Tongue (tissue), 2 donors: ENCODE data around the gene BMP8A. TPM values are rescaled to one million over a fixed set of nuclear protein-coding genes. Genes with fewer than 3 reads are reported as not detected.
A peak's percentile ranks its signal among the peaks of the same experiment; 100 is the strongest.
"Not testable (repeated sequence)": the region's sequence is repeated elsewhere in the genome, so short reads cannot be mapped to it uniquely, and the experiment has no call there.

ENCODE experiments used
- DNase-seq: peaks from one replicate; pipeline ENCODE4 v3.0.0-alpha.2; 2015
- total RNA-seq: library from RNA; depleted of rRNA; stranded (reverse); fragments of >200 nt; gene quantifications from one replicate; pipeline ENCODE4 v1.2.3, GENCODE V29; 2014

BMP8A gene, protein sequence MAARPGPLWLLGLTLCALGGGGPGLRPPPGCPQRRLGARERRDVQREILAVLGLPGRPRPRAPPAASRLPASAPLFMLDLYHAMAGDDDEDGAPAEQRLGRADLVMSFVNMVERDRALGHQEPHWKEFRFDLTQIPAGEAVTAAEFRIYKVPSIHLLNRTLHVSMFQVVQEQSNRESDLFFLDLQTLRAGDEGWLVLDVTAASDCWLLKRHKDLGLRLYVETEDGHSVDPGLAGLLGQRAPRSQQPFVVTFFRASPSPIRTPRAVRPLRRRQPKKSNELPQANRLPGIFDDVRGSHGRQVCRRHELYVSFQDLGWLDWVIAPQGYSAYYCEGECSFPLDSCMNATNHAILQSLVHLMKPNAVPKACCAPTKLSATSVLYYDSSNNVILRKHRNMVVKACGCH
- total RNA-seq, result 0.51 TPM

DNA sequence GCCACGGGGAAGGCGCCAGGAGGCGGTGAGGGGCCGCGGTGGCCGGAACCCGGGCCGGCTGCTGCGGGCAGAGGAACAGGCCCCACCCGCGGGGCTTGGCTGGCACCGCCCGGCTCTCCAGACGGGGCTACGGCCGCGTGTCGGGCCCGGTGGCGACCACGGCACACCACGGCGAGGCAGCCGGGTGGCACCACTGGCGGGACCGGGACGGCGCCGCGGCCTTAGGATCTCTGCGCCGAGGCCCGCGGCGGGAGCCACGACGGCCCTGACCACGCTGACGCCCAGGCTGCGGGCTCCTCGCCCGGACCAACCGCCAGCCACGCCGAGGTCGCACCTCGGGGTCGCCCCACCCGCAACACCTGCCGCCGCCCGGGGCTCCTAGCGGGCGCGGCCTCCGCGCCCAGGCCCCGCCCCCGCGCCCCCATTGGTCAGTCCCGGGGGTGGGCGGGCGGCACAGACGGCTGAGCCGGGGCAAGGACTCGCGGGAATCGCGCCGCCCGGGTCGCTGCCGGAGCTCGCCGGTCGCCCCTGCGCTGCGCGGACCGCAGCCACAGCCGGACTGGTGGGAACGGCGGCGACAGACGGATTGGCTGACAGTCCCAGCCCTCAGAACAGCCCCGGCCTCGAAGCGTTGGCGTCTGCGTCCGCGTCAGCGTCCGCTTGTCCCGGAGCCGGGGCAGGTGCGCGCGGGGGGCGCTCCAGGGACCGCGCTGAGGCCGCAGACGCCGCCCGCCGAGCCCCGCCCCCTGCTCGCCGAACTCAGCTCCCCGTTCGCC is at the start of gene BMP8A:
TSS of gene BMP8A (plus strand) at position 491 of the 776 bp plus-strand sequence. CDS start 356 bp downstream, outside the sequence.
- peak; percentile 59 for DNase-seq

DNA sequence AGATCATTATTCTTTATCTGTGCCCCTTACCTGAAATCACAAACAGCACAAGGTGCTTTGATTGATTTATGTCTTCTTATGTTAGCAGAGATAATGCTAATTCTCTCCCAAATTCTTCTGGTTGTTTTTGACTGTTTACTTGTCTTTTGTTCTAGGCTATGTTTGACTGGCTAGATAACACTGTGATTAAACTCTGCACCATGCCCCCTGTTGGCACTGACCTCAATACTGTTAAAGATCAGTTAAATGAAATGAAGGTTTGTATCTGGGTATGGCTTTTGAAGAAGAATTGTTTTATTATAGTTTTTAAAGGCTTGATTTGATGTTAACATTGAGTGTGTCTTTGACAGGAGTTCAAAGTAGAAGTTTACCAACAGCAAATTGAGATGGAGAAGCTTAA is 49.6 kb upstream of the BMP8A start:
- DNase-seq, result no peak

DNA sequence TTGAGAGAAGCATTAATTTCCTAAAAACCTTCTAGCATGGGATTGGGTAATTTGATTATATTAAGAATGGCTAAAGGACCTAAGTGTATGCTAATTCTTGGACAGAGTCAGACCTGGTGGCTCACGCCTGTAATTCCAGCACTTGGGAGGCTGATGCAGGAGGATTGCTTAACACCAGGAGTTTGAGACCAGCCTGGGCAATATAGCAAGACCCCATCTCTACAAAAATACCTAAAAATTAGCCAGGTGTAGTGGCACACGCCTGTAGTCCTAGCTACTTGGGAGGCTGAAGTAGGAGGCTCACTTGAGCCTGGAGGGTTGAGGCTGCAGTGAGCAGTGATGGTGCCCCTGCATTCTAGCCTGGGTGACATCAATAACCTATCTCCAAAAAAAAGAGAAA is 45.9 kb upstream of the BMP8A start:
- DNase-seq, result no peak

DNA sequence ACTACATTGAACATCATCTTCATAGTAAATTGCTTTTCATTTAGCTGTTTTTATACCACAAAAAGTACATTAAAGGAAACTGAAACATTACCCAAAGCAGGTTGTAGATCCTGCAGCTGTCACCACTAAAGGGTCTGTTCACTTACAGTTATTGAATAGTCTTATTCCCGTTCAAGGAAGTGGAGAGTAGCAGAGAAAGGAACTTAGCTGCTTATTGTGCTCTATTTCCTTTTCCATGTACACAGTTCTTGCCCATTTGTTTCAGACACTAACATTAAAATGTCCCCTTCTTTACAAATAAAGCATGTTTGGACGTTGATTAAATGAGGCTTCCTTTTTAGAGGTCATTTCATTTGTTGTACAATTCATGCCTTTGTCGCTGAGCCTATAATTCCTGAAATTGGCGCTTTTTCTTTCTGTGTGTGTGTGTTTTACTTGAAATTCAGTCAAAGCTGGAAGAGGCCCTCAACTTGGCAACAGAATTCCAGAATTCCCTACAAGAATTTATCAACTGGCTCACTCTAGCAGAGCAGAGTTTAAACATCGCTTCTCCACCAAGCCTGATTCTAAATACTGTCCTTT is 44.4 kb upstream of the BMP8A start:
- DNase-seq, result no peak

DNA sequence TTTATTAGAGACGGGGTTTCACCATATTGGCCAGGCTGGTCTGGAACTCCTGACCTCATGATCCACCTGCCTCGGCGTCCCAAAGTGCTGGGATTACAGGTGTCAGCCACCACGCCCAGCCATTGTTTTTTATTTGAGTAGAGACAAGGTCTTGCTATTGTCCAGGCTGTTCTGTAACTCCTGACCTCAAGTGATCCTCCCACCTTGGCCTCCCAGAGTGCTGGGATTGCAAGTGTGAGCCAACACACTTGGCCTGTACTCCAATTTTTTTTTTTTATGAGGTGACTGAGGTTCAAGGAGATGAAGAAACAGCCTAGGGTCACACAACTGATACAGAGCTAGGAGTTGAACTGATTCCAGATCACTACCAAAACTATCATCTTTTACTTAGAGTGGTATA is 41.4 kb upstream of the BMP8A start:
- not testable (repeated sequence) for DNase-seq

DNA sequence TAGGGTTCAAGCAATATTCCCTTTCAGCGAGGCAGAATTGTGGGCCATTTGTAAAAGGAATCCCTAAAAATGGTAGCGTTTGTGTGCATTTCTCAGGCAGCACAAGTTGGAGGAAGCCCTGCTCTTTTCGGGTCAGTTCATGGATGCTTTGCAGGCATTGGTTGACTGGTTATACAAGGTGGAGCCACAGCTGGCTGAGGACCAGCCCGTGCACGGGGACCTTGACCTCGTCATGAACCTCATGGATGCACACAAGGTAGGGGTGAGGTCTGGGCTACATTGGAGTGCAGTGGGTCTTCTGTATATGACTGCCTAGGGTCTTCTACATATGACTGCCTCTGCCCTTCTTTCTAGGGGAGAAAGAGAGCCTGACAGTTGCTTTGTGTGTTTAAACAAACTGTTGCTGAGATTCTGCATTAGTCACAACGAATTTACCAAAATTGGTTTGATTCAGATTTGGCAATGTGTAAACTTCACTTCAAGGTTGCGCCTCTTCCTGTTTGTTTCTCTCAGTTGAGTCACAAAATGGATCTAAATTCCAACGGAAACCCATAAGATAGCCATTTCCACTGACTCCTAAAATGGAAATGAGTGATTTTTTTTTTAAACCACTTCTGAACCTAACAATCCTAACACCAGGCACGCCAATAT is 40.4 kb upstream of the BMP8A start:
- no peak for DNase-seq

DNA sequence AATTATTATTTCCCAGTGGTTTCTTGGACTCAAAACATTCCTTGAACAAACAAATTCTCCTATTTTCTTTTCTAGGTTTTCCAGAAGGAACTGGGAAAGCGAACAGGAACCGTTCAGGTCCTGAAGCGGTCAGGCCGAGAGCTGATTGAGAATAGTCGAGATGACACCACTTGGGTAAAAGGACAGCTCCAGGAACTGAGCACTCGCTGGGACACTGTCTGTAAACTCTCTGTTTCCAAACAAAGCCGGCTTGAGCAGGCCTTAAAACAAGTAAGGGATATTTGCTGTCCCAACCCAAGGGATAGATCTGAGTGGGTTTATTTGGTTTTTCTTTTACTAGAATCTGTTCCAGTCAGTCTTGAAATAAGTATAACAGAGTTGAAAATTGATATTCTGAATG is 39.4 kb upstream of the BMP8A start:
- no peak for DNase-seq

DNA sequence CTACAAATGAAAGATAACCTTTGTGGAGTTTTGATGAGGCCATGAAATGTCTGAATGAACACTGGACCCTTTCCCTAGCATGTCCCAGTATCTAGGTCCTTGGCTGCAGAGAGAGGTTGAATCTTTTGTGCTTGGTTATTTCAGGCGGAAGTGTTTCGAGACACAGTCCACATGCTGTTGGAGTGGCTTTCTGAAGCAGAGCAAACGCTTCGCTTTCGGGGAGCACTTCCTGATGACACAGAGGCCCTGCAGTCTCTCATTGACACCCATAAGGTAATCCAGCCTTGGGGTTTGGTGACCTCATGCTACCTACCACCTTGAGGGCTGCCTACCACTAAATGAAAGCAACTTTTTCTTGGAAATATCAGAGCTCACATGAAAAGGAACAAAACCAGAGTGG is 38.9 kb upstream of the BMP8A start:
- DNase-seq, result no peak

DNA sequence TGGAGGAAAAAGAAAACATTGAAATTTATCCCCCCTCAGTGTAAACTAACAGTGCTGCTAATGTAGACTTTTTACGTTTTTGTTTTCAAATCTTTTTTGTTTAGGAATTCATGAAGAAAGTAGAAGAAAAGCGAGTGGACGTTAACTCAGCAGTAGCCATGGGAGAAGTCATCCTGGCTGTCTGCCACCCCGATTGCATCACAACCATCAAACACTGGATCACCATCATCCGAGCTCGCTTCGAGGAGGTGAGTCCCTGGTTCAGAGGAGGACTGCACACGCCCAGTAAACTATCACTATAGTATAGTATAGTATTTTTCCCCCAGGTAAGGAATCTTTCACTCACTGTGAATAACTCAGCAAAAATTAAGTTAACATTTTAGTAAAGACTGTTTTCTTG is 37.8 kb upstream of the BMP8A start:
- DNase-seq, result no peak

DNA sequence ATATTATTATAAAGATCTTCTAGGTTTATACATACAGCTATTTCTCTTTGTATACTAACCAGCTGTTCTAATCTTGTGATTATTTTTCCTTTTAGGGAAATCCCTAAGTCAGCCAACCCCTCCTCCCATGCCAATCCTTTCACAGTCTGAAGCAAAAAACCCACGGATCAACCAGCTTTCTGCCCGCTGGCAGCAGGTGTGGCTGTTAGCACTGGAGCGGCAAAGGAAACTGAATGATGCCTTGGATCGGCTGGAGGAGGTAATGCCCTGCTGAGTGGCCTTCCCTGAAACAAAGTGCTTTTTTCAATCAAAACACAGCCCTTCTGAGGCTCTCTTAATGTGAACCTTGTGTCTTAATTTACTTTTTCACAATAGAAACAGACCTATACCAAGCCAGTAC is 32.4 kb upstream of the BMP8A start:
- no peak for DNase-seq

DNA sequence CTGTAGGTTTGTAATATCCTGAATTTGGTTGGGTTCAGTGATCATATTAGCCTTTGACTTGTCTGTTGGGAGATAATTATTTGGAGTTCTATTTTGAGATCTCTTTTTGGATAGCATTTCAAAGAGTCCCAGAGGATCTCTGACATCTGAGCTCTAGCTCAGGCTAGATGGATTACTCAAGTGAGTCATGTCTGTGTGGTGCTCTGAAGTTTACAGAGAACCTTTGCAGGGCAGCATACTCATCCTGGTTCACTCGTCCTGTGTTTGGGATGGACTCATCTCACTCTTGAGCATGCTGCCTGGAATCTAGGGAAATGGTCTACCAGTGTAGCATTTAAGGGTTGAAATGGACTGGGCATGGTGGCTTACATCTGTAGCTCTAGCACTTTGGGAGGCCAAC is 29.4 kb upstream of the BMP8A start:
- no peak for DNase-seq

DNA sequence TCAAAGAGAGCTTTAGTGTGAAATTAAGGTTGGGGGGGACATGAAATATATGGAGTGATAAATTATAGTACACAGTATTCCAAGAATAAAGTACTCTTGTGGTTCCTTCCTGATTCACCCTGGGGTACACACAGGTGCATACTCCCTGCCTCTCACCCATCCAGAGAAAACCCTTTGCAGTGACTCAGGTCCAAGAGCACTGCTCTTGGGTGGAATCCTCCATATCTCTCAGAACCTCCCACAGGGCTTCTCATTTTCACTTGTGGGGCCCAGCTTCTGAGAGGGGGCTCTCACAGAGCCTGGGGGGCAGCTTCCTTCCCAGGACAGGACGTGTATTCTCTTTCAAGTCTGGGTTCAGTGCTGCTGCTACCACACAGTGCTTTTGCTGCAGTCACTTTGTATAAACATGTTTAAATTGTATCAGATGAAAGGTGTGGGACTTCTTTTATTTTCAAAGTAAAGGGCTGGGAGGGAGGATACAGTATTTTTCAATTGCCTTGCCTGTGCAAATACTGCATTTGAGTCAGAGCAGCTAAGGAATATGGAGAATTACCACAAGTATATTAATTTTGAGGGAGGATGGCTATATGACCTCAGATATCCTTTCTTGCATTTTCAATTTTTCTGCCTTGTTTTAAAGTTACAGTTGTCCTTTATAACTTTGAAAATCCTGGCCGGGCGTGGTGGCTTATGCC is 24.9 kb upstream of the BMP8A start:
- DNase-seq, result no peak

DNA sequence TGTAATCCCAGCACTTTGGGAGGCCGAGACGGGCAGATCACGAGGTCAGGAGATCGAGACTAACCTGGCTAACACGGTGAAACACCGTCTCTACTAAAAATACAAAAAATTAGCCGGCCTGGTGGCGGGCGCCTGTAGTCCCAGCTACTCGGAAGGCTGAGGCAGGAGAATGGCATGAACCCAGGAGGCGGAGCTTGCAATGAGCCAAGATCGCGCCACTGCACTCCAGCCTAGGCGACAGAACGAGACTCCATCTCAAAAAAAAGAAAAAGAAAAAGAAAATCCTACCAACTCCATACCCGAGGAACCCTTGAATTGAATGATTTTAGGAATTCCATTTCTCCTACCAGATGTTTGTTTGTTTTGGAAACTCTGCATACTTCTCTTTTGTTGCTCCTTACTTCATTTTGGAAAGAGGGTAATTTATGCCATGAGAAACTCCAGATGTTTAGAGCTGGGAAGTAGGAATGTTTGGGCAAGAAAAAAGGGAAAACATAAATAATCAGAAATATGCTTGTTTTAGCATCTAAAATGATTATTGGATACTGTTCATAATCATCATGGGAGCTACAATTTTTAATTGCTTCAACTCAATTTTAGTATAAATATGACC is 24.2 kb upstream of the BMP8A start:
- DNase-seq, result peak; percentile 41

DNA sequence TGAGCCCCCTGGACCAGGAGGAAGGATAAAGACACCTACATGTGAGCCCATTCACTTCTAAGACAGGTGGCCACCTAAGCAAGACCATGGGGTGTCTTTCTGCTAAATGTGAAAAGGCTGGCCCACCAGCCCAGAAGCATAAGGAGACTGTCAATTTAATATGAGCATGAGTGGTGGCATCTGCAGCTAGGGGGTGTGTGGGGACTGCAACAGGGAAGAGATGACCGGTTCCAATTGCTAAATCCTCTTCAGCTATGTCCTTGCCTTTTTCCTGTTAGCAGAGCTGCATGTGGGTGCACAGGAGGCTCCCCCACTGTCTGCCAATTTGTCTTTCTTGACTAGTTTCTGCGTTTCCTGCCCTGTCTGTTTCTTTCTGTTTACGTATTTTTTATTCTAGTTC is 22.3 kb upstream of the BMP8A start:
- no peak for DNase-seq

DNA sequence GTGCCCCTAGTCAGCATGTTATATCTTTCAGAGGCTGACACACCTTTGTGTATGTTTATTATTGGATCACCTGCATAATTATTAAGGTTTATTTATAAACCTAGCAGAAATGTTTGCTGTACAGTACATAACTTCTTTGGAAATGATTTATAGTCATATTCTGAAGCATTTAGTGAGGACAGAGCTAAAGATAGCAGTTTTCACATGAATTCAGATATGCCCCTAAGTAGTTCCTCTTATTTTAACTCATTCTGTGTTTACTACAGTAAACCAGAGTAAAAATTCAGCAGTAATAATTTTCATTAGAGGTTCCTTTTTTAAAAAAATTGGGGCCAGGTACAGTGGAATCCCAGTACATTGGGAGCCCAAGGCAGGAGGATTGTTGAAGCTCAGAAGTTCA is 21.4 kb upstream of the BMP8A start:
- DNase-seq, result no peak

DNA sequence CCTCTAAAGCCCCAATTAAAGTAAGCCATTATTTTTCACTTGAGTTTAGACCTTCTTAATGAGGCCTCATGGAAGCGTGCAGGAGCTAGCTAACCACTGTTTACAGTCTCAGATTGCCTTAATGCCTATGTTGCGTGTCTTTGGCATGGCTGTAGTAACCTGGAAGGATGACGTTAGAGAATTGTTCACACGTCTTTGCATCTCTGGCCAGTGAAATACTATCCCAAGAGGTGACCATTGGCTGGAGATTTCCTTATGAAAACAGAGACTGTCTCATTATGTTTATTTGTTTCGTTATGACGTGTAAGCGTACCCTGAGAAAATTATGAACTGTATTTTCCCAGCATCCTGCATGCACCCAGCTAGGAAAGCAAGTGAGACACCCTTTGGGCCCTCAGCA is 18.6 kb upstream of the BMP8A start:
- DNase-seq, result peak; percentile 12

DNA sequence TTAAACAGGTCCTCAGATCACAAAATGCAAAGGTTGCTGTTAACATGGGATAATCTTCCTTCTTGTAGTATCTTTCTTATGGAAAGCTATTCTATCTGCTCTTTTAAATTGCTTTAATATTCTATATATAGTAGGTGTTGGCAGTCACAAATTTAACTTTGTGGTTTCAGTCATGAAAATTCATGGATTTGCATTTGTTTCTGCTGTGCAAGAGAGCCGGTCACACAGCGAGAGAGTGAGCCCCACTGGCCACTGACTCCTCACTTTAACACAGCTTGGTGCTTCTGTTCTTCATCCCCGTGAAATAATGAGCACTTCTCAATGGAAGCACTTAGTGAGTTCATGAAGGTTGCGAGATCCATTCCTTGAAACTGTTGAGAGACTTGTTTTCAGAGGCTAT is 18.1 kb upstream of the BMP8A start:
- no peak for DNase-seq

DNA sequence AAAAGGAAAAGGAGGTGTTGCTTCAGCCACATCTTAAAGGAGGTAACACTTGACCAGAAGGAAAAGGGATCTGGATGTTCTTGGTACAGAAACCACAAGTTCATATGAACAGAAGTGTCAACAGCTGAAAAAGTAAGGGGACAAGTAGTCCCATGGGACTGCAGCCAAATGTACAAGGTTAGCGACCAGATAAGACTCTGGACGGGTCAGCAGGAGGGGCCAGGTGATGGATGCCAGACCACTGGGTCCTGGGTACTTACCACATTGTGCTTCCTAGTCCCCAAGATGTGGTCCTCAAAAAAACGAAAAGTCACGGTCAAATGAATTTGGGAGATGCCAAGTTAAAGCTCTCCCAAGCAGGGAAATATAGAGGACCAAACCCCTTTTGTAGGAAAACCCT is 16.6 kb upstream of the BMP8A start:
- DNase-seq, result no peak

DNA sequence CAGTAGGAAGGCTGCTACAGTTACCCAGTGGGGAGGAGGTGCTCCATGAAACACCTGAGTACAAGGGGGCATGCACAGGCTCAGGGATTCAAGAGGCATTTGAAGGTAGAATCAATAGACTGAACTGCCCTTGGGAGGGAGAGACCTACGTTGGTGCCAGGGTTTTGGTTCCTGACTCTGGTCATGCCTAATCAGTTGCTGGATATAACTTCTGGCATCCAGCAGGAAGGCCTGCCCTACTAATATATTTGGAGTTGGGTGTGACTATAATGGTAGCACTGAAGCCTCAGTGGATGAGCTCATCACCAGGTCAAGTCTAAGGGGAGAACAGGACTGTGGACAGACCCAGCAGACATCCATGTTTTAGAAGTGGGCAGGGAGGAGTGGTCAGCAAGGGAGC is 15.9 kb upstream of the BMP8A start:
- DNase-seq, result not testable (repeated sequence)

DNA sequence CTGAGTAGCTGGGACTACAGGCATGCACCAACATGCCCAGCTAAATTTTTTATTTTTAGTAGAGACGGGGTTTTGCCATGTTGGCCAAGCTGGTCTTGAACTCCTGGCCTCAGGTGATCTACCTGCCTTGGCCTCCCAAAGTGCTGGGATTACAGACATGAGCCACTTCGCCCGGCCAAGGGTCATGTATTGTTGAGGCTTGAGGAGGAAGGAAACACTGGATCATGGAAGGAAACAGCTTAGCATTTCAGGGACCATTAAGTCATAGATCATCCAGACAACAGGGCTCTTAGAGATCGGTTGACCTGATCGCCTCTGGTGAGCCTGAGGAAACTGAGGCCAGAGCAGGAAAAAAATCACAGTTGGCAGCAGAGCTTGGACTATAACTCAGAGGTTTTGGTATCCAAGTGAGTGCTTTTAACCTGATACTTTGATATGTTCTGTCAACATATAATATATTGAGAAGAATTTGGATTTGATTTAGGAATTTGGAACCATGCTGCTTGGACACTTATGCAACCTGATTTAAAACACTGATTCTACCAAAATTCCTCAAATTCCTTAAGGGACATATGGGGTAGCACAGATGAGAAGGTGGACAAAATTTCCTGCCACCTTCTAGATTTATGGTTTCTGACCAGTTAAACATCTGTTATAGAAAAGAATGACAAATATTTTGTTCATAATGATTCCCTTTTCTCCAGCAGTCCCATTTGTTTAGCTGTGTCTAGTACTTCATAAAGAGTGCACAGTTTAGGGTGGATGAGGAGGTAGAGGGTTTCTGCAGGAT is 13.1 kb upstream of the BMP8A start:
- DNase-seq, result no peak

DNA sequence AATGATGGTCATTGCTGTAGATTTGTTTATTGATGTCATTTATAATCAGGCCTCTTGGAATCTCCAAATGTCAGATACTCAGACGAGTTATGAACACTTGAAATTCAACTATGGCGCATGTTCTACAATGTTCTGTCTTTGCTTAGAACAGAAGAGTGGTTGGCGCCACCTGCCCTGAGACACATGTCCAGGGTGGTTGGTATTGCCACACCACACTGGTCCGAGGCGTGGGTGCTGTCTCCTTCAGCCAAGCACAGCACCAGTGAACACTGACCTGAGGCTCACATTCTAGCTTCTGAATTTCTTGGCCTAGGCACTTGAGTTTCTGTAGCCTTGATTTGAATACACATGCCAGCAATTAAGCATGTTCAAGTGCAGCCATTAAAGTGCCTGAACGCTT is 10.1 kb upstream of the BMP8A start:
- no peak for DNase-seq
